ENCODE measurements around the gene PLAAT2. TPM values are rescaled to one million over a fixed set of nuclear protein-coding genes. Genes with fewer than 3 reads are reported as not detected.
"Not testable (repeated sequence)": the region's sequence is repeated elsewhere in the genome, so short reads cannot be mapped to it uniquely, and the experiment has no call there.

PLAAT2 gene
- total and polyA plus RNA-seq, 2 donors = not detected

- DNase-seq (ENCODE audit: extremely low spot score); H3K36me3 ChIP-seq (ENCODE audit: insufficient read depth); H3K4me1 ChIP-seq (ENCODE audit: insufficient read depth); H3K27ac ChIP-seq (ENCODE audit: low read depth); H3K4me3 ChIP-seq (ENCODE audit: low read depth, low read length): not testable (repeated sequence)
- 95% methylated on average over 31 of the region's 31 CpGs for WGBS
These were observed 13.0 kb downstream of the PLAAT2 start for GRCh38 chr11:63550156-63550700.

- no peaks in the 10 kb centered on the region for H3K4me1 ChIP-seq (ENCODE audit: insufficient read depth)
- no peak overlapping the region for H3K27ac ChIP-seq (ENCODE audit: low read depth)
- no peak overlapping the region for H3K4me3 ChIP-seq (ENCODE audit: low read depth, low read length)
- WGBS = 86% methylated on average over 4 of the region's 4 CpGs
- DNase-seq (ENCODE audit: extremely low spot score) = no peak
- no peaks in the 10 kb centered on the region for H3K36me3 ChIP-seq (ENCODE audit: insufficient read depth)
These were observed 13.8 kb downstream of the PLAAT2 start for GRCh38 chr11:63549411-63549810.

- Histone ChIP-seq H3K4me3 (ENCODE audit: low read depth, low read length) (no peak overlapping the region), H3K27ac (ENCODE audit: low read depth) (no peak overlapping the region), H3K4me1 (ENCODE audit: insufficient read depth) (no peaks in the 10 kb centered on the region), H3K36me3 (ENCODE audit: insufficient read depth) (no peaks in the 10 kb centered on the region)
- no peak for DNase-seq (ENCODE audit: extremely low spot score)
- 53% methylated on average over 4 of the region's 4 CpGs for WGBS
These were observed 15.0 kb downstream of the PLAAT2 start for GRCh38 chr11:63548178-63548577.

- no peaks in the 10 kb centered on the region for H3K36me3 ChIP-seq (ENCODE audit: insufficient read depth)
- 83% methylated on average over 1 of the region's 1 CpG for WGBS
- H3K4me1 ChIP-seq (ENCODE audit: insufficient read depth) = no peaks in the 10 kb centered on the region
- DNase-seq (ENCODE audit: extremely low spot score) = no peak
- no peak overlapping the region for H3K27ac ChIP-seq (ENCODE audit: low read depth)
- no peak overlapping the region for H3K4me3 ChIP-seq (ENCODE audit: low read depth, low read length)
These were observed 16.1 kb downstream of the PLAAT2 start for GRCh38 chr11:63547061-63547460.

- Histone ChIP-seq H3K4me1 (ENCODE audit: insufficient read depth) (no peaks in the 10 kb centered on the region), H3K4me3 (ENCODE audit: low read depth, low read length) (no peak overlapping the region), H3K27ac (ENCODE audit: low read depth) (no peak overlapping the region), H3K36me3 (ENCODE audit: insufficient read depth) (no peaks in the 10 kb centered on the region)
- DNase-seq (ENCODE audit: extremely low spot score) = no peak
- WGBS = 93% methylated on average over 2 of the region's 2 CpGs
These were observed 19.5 kb downstream of the PLAAT2 start for GRCh38 chr11:63543711-63544110.

GRCh38 chr11:63542506-63542905 lies 20.7 kb downstream of the PLAAT2 start:
- H3K27ac ChIP-seq (ENCODE audit: low read depth); H3K36me3 ChIP-seq (ENCODE audit: insufficient read depth); H3K4me3 ChIP-seq (ENCODE audit: low read depth, low read length); DNase-seq (ENCODE audit: extremely low spot score); H3K4me1 ChIP-seq (ENCODE audit: insufficient read depth): not testable (repeated sequence)
- 73% methylated on average over 2 of the region's 2 CpGs for WGBS

GRCh38 chr11:63537293-63538101 lies 25.7 kb downstream of the PLAAT2 start:
- peaks cover 2% of the 10 kb centered on the region for H3K4me1 ChIP-seq (ENCODE audit: insufficient read depth)
- peak; percentile 52 for DNase-seq (ENCODE audit: extremely low spot score)
- WGBS = 18% methylated on average over 8 of the region's 8 CpGs

GRCh38 chr11:63536669-63537292 lies 26.4 kb downstream of the PLAAT2 start, which contains the start of gene PLAAT4:
Gene PLAAT4, plus strand, starts transcription at chr11:63536808. Its CDS starts 61 bp downstream, at chr11:63536869.
- 19% methylated on average over 10 of the region's 10 CpGs for WGBS
- H3K27ac ChIP-seq (ENCODE audit: low read depth) = peak within 1 kb of the TSS; percentile 69
- no peaks in the 10 kb centered on the region for H3K36me3 ChIP-seq (ENCODE audit: insufficient read depth)
- H3K4me1 ChIP-seq (ENCODE audit: insufficient read depth) = peaks cover 2% of the 10 kb centered on the region
- DNase-seq (ENCODE audit: extremely low spot score) = peak; percentile 18
- peak within 1 kb of the TSS; percentile 25 for H3K4me3 ChIP-seq (ENCODE audit: low read depth, low read length)

More at GRCh38 chr11:63537293-63538101, 25.7 kb downstream of the PLAAT2 start:
- Histone ChIP-seq H3K27ac (ENCODE audit: low read depth) (peak overlapping the region; percentile 69), H3K4me3 (ENCODE audit: low read depth, low read length) (peak overlapping the region; percentile 25), H3K36me3 (ENCODE audit: insufficient read depth) (no peaks in the 10 kb centered on the region)

GRCh38 chr11:63535734-63536133 lies 27.4 kb downstream of the PLAAT2 start:
- no peak for DNase-seq (ENCODE audit: extremely low spot score)
- Histone ChIP-seq H3K4me3 (ENCODE audit: low read depth, low read length) (no peak overlapping the region), H3K4me1 (ENCODE audit: insufficient read depth) (peaks cover 2% of the 10 kb centered on the region), H3K36me3 (ENCODE audit: insufficient read depth) (no peaks in the 10 kb centered on the region), H3K27ac (ENCODE audit: low read depth) (peak overlapping the region; percentile 26)
- WGBS = 94% methylated on average over 1 of the region's 1 CpG

GRCh38 chr11:63534895-63535461 lies 28.2 kb downstream of the PLAAT2 start:
- H3K4me1 ChIP-seq (ENCODE audit: insufficient read depth) = peaks cover 2% of the 10 kb centered on the region
- no peak overlapping the region for H3K27ac ChIP-seq (ENCODE audit: low read depth)
- DNase-seq (ENCODE audit: extremely low spot score) = no peak
- no peak overlapping the region for H3K4me3 ChIP-seq (ENCODE audit: low read depth, low read length)
- 86% methylated on average over 5 of the region's 5 CpGs for WGBS
- no peaks in the 10 kb centered on the region for H3K36me3 ChIP-seq (ENCODE audit: insufficient read depth)

- no peak overlapping the region for H3K27ac ChIP-seq (ENCODE audit: low read depth)
- peaks cover 2% of the 10 kb centered on the region for H3K4me1 ChIP-seq (ENCODE audit: insufficient read depth)
- H3K36me3 ChIP-seq (ENCODE audit: insufficient read depth) = no peaks in the 10 kb centered on the region
- no peak for DNase-seq (ENCODE audit: extremely low spot score)
- WGBS = 63% methylated on average over 3 of the region's 3 CpGs
- no peak overlapping the region for H3K4me3 ChIP-seq (ENCODE audit: low read depth, low read length)
These were observed 29.1 kb downstream of the PLAAT2 start for GRCh38 chr11:63534076-63534475.

- 66% methylated on average over 4 of the region's 4 CpGs for whole genome bisulfite sequencing
- peaks cover 2% of the 10 kb centered on the region for H3K4me1 ChIP-seq (ENCODE audit: insufficient read depth)
- H3K27ac ChIP-seq (ENCODE audit: low read depth) = no peak overlapping the region
These were observed 30.2 kb downstream of the PLAAT2 start for GRCh38 chr11:63532799-63533475.

GRCh38 chr11:63532117-63532516 lies 31.1 kb downstream of the PLAAT2 start:
- no peak for DNase-seq (ENCODE audit: extremely low spot score)
- Histone ChIP-seq H3K4me1 (ENCODE audit: insufficient read depth) (peaks cover 2% of the 10 kb centered on the region), H3K4me3 (ENCODE audit: low read depth, low read length) (no peak overlapping the region), H3K27ac (ENCODE audit: low read depth) (no peak overlapping the region), H3K36me3 (ENCODE audit: insufficient read depth) (no peaks in the 10 kb centered on the region)
- WGBS = 81% methylated on average over 2 of the region's 2 CpGs

More at GRCh38 chr11:63532799-63533475, 30.2 kb downstream of the PLAAT2 start:
- no peak overlapping the region for H3K4me3 ChIP-seq (ENCODE audit: low read depth, low read length)
- H3K36me3 ChIP-seq (ENCODE audit: insufficient read depth) = no peaks in the 10 kb centered on the region
- DNase-seq (ENCODE audit: extremely low spot score) = no peak
